HG03139 (cell line): ENCODE data around the gene KSR1.

Experiments
- ATAC-seq: cut with Tn5 transposase; IDR thresholded peaks from one replicate; pipeline ENCODE4 v1.9.1; 2021; ENCODE audit not compliant: unreplicated experiment

The KSR1 gene

DNA sequence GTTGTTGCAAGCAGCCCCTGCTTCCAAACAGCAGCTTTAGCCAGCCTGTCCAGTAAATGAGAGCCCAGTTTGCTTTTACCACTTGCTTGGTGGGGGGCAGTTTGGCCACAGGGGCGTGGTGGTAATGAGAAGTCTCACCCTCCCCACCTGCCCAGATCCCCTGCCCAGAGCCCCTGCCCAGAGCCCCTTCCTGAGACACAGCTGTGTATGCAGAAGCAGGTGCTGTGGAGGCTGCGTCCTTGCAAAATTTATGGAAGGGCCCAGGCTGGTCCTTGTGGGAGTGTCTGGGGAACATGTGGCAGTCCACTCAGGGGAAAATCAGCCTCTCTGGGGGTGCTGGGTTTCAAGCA lies 147.1 kb downstream of the KSR1 start:
- ATAC-seq: no peak

DNA sequence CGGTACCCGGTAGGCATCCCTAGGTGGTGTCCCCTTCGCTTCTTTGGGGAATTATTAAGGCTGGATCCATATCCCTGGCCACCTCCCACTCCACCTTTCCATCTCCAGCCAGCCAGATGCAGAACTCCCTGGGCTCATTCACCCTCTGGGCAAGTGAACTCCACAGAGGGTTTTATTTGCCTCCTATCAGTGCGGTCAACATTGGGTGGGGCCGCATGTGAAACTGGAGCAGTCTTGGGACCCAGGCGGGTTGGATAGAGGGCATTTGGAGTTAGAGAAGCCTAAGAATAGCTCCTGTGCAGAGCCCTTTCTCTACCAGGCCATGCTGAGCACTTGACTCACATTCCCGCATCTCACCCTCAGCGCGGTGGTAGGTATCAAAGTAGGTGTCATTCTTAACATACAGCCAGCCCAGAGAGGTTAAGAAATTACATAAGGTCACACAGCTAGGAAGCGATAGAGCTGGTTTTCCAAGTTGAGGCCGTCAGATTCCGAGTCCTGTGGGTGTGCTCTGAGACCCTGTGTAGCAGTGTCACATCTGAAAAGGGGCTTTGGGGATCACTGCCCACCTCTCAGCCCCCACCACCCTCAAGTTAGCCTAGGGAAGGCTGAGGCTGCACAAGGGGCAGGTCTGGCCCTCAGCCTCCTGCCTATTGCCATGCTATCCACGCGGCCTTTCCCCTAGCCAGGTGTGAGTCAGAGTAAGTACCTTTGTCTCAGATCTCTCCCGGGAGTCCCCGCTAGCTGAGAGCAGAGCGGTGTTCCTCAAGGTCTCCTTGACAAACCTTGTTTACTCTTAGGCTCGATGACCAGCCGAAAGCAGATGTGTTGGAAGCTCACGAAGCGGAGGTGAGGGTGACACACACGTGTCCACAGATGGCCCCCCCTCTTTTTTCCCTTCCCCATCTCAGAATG lies 147.9 kb downstream of the KSR1 start:
- no peak for ATAC-seq

DNA sequence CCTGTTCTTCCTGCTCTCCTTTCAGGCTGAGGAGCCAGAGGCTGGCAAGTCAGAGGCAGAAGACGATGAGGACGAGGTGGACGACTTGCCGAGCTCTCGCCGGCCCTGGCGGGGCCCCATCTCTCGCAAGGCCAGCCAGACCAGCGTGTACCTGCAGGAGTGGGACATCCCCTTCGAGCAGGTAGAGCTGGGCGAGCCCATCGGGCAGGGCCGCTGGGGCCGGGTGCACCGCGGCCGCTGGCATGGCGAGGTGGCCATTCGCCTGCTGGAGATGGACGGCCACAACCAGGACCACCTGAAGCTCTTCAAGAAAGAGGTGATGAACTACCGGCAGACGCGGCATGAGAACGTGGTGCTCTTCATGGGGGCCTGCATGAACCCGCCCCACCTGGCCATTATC lies 149.2 kb downstream of the KSR1 start:
- no peak for ATAC-seq

DNA sequence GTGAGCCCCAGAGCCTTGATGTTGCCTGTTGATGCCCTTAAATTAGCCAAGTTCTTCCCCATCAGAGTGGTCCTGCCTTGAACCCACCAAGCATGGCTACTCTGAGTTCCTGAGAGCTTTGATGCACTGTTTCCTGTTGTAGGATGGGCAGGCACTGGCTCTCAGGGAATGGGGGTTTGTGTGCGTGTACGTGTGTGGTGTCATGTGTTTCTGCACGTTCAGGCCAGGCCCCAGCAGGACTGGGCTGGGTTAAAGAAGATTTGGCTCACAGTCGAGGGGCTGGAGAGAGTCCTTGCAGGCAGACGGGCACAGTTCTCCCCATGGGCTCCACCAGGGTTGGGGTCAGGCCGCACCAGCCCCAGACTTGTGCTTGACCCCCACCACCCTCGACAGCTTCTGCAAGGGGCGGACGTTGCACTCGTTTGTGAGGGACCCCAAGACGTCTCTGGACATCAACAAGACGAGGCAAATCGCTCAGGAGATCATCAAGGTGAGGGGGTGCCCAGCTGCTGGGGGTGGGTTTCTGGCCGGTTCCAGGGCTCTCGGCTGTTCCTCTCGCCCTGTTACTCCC lies 151.4 kb downstream of the KSR1 start:
- no peak for ATAC-seq

DNA sequence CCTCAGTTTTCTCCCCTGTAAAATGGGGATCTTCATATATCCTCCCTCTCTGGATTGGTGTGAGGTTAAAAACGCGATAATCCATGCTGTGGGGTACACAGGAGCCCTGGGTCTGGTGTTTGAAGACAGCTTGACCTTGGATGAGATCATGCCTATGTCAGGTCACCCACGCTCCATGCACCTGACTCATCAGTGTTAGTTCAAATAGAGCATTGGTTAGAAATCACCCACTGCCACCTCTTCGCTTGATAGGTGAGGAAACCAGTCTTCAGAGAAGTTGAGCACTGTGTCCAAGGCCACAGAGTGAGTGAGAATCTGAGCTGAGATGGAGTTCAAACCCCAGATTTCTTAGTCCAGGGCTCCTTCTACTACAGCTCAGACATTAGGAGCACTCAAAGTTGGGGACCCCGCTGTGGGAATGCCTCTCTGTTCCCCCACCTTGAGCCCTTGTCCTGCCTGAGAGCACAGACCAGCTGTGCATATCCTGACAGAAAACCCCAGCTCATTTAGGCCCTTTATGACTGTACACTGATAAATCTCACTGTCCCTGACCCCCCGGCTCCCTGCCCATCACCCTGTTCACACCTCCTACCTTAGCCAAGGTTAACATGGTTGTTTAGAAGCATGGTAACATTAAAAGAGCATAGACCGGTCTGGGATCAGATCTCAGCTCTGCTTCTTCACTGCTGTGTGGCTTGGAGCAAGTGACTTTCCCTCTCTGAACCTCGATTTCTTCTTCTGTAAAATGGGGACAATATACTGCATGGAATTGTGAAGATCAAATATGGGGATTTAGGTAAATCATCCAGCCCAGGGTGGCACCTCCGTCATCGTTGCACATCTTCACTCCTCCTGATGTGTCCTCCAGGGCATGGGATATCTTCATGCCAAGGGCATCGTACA lies 152.3 kb downstream of the KSR1 start:
- ATAC-seq: no peak

DNA sequence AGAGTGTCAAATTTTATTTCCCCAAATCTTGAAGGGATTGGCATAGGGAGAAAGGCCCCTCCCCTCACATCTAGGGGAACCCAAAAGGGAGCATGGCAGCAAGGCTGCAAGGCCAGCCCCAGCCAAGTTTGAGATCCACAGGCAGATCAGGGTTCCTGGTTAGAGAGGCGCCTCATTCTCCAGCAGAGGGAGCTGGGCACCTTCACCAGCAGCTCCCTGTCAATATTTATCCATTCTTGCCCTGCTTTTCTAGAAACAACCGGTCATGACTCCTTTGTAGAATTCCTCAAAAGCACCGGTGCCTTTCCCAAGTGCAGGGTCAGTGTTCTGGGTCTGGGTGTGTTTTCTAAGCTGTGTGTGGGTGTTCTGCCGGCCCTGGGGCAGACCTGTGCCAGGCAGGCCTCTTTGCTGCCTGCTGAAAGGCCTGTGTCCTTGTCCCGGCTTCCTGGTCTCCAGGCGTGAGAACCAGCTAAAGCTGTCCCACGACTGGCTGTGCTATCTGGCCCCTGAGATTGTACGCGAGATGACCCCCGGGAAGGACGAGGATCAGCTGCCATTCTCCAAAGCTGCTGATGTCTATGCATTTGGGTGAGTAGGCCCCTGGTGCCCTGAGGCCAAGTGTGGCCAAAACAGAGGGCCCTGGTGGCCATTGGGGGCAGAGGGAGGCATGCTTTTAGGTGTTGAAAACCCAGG lies 153.5 kb downstream of the KSR1 start:
- ATAC-seq: no peak

DNA sequence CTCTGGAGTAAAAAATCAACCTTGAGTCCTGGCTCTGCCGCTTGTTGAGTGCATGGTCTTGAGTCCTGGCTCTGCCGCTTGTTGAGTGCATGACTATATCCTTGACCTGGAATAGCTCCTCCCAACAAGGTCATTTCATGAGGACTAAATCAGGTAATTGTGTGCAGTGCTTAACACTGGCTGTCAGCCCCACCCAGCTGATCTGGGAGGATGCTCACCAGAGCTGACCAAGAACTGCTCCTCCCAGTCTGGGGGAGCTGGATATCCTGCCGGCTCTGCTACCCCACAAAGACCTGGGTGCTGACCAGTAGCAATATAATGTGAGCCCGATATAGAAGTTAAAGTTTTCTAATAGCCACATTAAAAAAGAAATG lies 154.0 kb downstream of the KSR1 start:
- no peak for ATAC-seq

DNA sequence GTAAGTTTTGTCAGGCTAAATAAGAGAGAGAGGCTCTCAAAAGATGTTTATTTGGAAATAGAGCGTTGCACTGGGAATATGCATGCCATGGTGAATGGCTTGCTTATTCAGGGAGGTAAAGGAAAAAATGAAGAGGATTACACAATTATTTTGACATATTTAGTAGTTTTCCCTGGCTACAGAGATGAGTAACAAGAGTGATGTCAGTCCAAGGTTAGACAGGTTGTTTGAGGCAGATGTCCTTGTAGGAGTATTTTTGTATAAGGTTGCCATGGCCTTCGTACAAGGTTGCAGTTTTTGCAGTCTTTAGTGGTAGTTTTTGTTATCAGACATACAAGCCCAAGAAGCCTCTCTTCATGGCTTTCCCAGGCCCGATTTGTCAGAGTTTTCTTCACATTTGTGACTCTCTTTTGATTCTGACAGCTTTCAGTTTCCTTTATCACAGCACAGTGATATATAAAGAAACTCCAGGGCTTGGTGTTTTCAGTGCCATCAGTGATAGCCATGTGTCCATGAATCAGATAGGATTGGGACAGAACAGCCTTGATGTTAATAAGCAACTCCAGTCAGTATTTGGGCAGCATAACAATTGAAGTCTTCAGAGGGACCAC lies 156.0 kb downstream of the KSR1 start:
- no peak for ATAC-seq

DNA sequence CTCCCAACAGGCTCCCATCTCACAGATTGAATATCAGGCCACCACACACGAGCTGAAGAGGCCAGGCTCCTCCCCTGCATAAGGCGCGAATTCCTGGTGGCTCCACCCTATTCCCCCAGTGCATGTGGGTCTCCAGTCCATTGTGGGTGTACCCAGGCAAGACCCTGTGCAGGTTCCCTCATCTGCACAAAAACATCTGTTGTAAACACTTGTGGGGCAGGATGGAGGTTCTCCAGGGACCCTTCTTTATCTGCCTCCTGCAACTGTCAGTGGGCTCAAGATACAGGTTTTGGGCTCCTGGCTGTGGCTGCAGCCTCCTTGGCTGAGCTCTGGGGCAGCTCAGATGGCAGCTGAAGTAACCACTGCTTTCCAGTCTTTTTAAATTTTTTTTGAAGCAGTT lies 157.2 kb downstream of the KSR1 start:
- ATAC-seq: no peak

DNA sequence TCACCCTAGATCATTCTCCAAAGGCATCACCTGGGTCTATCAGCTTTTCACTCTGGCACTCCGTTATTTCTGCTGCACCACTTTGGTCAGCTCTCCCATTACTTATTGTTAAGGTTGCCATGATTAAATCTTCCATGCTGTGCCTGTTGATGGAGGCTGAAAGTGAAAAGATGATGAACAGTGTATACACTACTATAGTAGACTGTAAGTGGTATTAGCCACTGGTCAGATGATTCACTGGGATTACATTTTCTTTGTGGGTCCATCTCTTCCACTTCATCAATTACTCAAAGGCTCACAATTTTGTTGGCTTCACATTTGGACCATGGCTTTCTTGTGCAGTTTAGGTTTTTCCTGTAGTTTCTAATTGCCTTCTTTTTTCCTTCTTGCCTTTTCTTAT lies 158.9 kb downstream of the KSR1 start:
- no peak for ATAC-seq

DNA sequence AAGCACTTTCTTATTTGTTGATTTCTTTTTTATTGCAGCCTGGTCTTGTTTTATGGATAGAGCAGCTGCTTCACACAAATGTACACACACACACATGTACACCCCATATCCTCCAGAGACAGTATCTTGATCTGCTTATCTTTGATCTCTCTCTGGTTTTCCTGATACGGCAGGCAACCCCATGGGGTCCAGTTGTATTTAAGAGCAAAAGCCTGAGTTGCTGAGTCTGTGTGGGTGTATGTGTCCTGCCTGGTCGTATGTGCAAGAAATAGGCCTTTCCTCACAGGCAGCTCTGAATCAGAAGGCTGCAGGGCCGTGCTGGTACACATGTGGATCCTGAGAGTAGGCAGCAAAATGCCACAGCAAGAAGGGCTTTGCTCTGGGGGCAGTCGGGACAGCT lies 160.2 kb downstream of the KSR1 start:
- ATAC-seq: no peak

DNA sequence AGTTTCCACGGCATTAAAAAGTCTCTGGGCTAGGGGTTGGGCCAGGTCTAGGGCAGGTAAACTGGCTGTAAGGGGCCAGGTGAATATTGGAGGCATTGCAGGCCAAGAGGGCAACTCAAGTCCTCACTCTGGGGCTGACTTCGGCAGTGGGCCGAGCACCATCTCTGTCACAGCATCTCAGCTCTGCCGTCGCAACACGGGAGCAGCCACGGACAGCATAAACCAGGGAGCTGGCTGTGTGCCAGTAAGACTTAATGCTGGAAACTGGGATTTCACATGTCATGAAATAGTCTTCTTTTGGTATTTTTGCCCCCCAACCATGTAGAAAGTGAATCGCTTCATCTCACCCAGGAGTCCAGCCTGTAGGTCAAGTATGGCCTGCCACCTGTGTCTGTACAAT lies 162.2 kb downstream of the KSR1 start:
- no peak for ATAC-seq

DNA sequence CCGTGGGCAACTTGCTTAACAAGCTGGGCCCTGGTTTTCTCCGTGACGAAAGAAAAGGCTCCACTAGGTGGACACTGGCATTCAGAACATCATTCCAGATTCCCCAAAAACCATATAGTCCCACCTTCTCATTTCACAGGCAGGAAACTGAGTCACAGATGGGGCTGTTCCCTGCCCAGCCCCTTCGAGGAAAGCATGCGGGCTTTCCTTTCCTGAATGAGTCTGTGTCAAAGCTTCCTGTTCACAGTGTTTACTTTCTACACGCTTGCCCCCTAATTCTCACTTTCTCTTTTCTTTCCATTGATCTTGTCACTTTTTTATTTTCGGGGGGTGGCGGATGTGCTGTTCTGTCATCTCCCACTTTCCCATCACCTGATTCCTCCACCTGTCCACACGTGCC lies 164.5 kb downstream of the KSR1 start:
- ATAC-seq: no peak

DNA sequence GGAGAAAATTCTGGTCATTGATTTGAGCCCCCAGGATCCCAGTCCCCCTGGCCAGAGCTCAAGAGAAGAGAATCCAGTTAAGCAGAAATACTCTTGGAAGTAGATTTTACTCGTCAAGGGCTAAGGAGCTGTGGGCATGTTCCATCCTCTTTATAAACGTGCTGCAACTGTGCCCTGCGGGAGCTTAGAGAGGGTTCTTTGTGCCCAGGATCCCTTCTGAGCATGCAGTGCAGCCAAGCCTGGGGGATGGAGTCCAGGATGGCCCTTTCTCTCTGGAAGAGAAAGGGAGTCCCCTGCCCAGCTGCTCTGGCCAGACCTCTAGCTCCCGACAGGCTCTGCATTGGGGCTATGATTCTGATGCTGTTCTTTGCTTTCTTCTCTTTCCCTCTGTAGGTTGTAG lies 165.3 kb downstream of the KSR1 start:
- no peak for ATAC-seq

DNA sequence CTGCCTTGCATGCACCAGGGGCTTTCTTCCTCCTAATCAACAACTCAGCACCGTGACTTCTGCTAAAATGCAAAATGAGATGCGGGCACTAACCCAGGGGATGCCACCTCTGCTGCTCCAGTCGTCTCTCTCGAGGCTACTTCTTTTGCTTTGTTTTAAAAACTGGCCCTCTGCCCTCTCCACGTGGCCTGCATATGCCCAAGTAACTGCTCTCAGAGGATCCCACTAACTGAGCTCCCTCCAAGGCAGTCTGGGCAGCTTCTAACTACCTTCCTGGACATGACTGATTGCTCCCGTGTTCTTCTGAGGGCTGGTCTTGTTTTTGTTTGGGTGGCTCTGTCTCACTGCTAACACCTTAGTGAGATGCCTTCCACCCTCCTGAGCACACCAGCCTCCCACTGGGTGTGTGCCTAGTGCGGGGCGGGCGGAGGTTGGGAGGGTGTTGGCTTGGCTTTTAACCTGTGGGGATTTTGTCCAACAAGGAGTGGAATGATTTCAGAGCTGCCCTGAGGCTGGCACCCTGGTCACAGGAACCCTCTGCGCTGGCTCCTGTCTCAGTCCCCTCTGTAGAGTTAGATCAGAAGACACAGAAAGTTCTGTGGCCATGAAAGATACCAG lies 165.8 kb downstream of the KSR1 start:
- no peak for ATAC-seq

DNA sequence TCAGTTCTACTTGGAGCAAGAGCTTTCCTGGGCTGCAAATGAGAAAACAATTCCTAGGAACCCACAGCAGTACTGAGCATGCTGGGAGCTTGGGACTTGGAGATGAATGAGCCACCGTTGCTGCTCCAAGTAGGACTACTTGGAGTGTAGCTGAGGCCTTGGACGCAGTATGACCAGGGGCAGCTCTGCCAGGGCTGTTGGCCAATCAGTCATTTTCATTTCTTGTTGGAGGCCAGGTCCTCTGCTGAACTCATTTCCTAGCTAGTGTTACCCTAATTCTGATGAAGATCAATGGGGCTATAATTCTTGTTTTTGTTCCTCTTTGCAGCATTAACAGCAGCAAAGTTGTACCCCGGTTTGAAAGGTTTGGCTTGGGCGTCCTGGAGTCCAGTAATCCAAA lies 166.7 kb downstream of the KSR1 start:
- ATAC-seq: no peak

DNA sequence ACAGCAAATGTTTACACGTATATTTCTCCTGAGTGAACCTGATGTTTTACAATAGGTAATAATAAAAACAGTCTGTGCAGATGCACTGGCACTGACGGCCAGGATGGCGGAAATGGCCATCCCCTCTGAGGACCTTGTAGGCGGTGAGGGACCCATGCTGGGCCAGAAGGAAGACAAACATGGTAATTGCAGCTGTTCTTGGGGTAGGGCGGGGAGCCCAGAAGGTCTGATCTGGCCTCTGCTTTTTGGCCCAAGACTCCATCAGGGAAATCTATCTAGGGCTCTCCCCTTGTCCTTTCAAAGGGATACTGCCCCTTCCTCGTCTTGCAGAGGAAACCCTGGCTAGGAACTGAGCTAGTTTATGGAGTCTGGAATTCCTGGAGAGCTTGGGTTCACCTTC lies 167.4 kb downstream of the KSR1 start:
- ATAC-seq: no peak

DNA sequence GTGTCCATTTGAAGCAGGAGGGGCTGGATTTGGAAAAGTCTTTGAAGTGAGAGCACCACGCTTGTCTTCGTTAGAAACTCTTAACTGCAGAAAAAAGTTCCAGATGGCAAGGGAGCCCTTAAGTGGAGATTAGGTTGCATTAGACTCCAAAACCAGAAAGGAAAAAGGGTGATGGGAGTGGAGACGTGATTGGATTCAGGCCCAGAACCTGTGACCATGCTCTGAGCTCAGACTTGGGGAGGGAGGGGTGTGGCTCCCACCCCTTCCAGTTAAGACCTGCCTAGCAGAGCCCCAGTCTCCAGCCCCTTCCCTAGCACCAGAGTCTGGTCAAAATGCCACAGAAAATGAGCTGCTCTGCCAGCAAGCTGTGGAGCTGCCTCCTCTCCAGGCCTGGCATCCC lies 168.3 kb downstream of the KSR1 start:
- ATAC-seq: no peak

DNA sequence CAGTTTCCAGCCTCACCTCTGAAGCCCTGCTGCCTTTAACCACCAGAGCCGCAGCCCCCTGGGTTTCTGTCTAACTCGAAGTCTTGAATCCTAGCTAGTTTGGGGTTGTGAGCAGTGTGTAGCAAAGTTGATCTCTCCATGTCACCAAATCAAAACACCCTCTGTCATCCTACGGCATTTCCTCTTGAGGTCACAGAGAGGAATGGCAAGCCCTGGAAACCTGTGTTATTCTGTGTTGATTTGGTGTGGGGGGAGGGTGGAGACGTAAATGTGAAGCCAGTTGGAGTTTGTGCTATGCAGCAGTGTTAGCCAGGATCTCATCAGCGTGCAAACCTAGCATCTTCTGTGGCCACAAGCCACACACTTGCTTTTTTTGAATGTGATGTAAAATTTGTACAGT lies 169.6 kb downstream of the KSR1 start:
- no peak for ATAC-seq

DNA sequence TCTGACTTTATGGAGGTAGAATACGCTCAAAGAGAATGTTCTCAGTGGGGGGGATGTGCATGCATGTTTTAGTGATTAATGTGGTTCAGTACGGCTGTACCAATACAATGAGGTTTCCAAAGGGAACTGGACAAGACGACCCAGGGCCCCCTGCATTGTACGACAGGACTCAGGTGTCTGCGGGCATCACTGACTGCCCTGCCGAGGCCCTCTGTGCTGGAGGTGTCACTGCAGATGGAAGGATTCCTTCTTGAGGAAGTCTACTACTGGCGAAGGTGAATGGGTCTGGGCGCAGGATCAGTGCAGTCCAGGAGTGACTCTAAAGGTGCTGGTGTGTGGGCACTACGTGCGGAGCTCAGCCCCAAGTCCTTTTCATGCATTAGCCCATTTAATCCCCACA lies 171.3 kb downstream of the KSR1 start:
- ATAC-seq: no peak
